HepG2 (cell line): ENCODE data around the gene SLC4A8. TPM values are rescaled to one million over a fixed set of nuclear protein-coding genes. Genes with fewer than 3 reads are reported as not detected.

Source experiments
- SMAD9 ChIP-seq: sonication (generic); formaldehyde crosslinking; IDR thresholded peaks from 2 replicates; pipeline ENCODE4 v1.5.1; 2020; ENCODE audit warnings: mild to moderate bottlenecking, missing genetic modification reagents
- SP4 ChIP-seq: sonication (generic); formaldehyde crosslinking; IDR thresholded peaks from 2 replicates; pipeline ENCODE4 v1.8.1; 2023; ENCODE audit warnings: mild to moderate bottlenecking, missing genetic modification reagents
- SP5 ChIP-seq: IDR thresholded peaks from 2 replicates; pipeline ENCODE4 v1.6.1; 2016; ENCODE audit warnings: low read depth, borderline replicate concordance
- SRY ChIP-seq: sonication (generic); formaldehyde crosslinking; IDR thresholded peaks from 2 replicates; pipeline ENCODE4 v1.8.0; 2022; ENCODE audit warnings: mild to moderate bottlenecking, missing genetic modification reagents
- THAP11 ChIP-seq: IDR thresholded peaks from 2 replicates; pipeline ENCODE4 v1.6.1; 2016; ENCODE audit warnings: missing biosample characterization, missing genetic modification reagents
- ZNF234 ChIP-seq: sonication (generic); formaldehyde crosslinking; conservative IDR thresholded peaks from 2 replicates; pipeline ENCODE4 v1.5.1; 2020; ENCODE audit warnings: mild to moderate bottlenecking, missing genetic modification reagents
- polyA plus RNA-seq, 8 experiments: library from polyadenylated mRNA; depleted of rRNA in 3 of 8; stranded (reverse) in 7 of 8; unstranded in 1 of 8; fragments of >200 nt; fragmentation: Illumina TruSeq in 4 of 8; extraction: Trizol in 4 of 8; gene quantifications; 2 replicates each; pipeline versions ENCODE4 v1.2.1 to v1.2.3, GENCODE V29; 2011 to 2016; ENCODE audit warnings: low read depth in 4 of 8, missing spikeins in 1 of 8, mixed read lengths in 1 of 8; ENCODE audit not compliant: insufficient read depth in 1 of 8
- total RNA-seq, 5 experiments: library from RNA; depleted of rRNA; stranded (reverse); fragments of >200 nt; fragmentation: Illumina TruSeq; extraction: Trizol; gene quantifications; 2 replicates each; pipeline ENCODE4 v1.2.3, GENCODE V29; 2016; ENCODE audit warnings: low read depth in 1 of 5
- TF ChIP-seq, protein P1 (sequence below): sonication (generic); formaldehyde crosslinking; IDR thresholded peaks from 2 replicates; pipeline ENCODE4 v1.4.0; 2020; ENCODE audit warnings: mild to moderate bottlenecking, missing genetic modification reagents

The SLC4A8 gene
- total and polyA plus RNA-seq, 2 of the 13 experiments (the other 11 are each of a cell fraction or from before 2014, with no cell fraction given) = under 0.01 to 0.07 TPM

GRCh38 chr12:51519755-51520154, 95.1 kb downstream of the SLC4A8 start (continued):
- no peak for TF ChIP-seq THAP11 (CRISPR knock-in tag)
- TF ChIP-seq SMAD9 = no peak
- TF ChIP-seq SRY = no peak
- TF ChIP-seq SP4 (CRISPR knock-in tag) = no peak
- no peak for TF ChIP-seq SP5 (CRISPR knock-in tag)
- TF ChIP-seq, protein P1, sequence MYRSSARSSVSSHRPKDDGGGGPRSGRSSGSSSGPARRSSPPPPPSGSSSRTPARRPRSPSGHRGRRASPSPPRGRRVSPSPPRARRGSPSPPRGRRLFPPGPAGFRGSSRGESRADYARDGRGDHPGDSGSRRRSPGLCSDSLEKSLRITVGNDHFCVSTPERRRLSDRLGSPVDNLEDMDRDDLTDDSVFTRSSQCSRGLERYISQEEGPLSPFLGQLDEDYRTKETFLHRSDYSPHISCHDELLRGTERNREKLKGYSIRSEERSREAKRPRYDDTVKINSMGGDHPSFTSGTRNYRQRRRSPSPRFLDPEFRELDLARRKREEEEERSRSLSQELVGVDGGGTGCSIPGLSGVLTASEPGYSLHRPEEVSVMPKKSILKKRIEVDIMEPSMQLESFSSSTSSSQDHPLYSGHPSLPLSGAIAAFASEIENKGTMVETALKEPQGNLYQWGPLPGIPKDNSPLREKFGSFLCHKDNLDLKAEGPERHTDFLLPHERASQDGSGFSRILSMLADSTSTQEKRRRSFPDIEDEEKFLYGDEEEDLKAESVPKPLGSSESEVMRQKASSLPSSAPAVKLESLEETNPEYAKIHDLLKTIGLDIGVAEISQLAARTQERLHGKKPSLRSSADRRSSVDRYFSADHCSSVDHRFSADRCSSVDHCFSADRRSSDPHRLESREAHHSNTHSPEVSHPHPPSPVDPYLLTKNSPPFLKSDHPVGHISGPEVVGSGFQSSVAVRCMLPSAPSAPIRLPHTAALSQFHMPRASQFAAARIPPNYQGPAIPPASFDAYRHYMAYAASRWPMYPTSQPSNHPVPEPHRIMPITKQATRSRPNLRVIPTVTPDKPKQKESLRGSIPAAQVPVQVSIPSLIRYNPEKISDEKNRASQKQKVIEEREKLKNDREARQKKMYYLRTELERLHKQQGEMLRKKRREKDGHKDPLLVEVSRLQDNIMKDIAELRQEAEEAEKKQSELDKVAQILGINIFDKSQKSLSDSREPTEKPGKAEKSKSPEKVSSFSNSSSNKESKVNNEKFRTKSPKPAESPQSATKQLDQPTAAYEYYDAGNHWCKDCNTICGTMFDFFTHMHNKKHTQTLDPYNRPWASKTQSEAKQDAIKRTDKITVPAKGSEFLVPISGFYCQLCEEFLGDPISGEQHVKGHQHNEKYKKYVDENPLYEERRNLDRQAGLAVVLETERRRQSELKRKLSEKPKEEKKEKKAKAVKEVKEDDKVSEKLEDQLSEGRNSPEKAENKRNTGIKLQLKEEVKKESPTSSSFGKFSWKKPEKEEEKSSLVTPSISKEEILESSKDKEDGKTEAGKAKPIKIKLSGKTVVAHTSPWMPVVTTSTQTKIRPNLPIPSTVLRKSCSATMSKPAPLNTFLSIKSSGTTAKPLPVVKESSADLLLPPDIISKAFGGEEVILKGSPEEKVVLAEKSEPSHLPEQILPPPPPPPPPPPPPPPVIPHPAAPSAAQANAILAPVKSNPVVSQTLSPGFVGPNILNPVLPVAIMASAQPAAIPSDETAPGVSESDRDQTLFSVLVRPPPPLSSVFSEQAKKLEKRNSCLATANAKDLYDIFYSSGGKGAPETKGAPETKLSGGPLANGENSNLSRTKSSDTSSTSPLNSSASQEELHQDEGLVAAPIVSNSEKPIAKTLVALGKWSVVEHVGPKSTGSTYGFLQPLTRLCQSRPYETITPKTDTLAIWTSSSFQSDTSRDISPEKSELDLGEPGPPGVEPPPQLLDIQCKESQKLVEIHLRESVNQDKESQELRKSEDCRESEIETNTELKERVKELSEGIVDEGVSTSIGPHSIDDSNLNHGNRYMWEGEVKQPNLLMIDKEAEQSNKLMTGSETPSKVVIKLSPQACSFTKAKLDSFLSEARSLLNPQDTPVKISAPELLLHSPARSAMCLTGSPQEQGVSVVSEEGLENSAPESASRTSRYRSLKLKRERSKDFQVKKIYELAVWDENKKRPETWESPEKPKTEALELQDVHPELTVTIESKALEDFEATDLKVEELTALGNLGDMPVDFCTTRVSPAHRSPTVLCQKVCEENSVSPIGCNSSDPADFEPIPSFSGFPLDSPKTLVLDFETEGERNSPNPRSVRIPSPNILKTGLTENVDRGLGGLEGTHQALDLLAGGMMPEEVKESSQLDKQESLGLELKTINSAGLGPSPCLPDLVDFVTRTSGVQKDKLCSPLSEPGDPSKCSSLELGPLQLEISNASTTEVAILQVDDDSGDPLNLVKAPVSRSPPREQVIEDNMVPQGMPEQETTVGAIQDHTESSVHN (CRISPR knock-in tag) = no peak
- TF ChIP-seq ZNF234 = no peak
